ENCODE results near the gene RAB19.

RAB19 gene

GRCh38 chr7:140454657-140455015 is 50.8 kb downstream of the RAB19 start:
- no peak for DNase-seq

GRCh38 chr7:140455743-140456142 is 51.9 kb downstream of the RAB19 start:
- no peak for DNase-seq

- no peak for DNase-seq
These were observed 52.7 kb downstream of the RAB19 start for GRCh38 chr7:140456551-140457051.

- no peak for DNase-seq
These were observed 54.3 kb downstream of the RAB19 start for GRCh38 chr7:140458201-140458600.

- no peak for DNase-seq
These were observed 55.1 kb downstream of the RAB19 start for GRCh38 chr7:140458916-140459315.

- no peak for DNase-seq
These were observed 59.3 kb downstream of the RAB19 start for GRCh38 chr7:140463111-140463510.

GRCh38 chr7:140475747-140476333 is 72.0 kb downstream of the RAB19 start:
- DNase-seq, result peak; percentile 60

- DNase-seq, result no peak
These were observed 72.9 kb downstream of the RAB19 start for GRCh38 chr7:140476698-140477261.

Data from NCI-H2227 treated with DMSO at 0.1 percent for 48 hours (cell line).